D721Med (cell line): ENCODE data around the gene KCNJ1.

Experiments
- DNase-seq: peaks from one replicate; pipeline ENCODE4 v3.0.0; 2011; ENCODE audit warnings: low spot score; ENCODE audit not compliant: insufficient read length
- FAIRE-seq: peaks from 2 replicates; lab custom pipeline; 2011; peaks lifted over from hg19 to GRCh38; lab: Jason Lieb, UNC
- TF ChIP-seq, protein P1 (sequence below): IDR thresholded peaks from 2 replicates; pipeline ENCODE4 v1.5.1; 2012; ENCODE audit warnings: mild to moderate bottlenecking, control low read depth; ENCODE audit not compliant: insufficient read depth; ENCODE audit errors: missing control alignments

KCNJ1 gene

DNA sequence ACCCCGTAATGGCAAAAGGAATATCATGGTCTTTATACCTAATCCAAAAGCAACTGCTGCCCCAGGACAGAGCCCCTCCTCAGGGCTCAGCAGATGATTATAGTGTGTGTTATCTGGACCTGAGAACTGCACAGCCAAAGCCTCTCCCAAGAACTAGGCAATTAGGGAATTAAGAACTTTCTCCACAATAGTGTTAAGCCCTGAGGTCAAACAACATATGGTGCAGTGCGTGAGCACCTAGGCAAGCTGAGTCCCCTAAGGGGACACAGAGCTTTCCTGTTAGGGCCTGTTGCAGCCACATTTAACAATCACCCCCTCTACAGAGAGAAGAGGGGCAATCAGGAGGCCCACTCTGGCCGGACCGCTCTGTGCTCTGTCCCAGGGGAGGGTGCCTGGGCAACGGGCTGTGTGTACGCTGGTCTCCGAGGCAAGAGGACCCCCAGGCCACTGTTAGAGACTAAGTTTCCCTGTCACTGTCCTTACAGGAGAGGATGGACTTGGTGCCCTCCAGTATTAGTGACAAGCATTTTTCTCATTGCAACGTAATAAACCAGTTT lies 22.6 kb upstream of the KCNJ1 start:
- TF ChIP-seq, protein P1, sequence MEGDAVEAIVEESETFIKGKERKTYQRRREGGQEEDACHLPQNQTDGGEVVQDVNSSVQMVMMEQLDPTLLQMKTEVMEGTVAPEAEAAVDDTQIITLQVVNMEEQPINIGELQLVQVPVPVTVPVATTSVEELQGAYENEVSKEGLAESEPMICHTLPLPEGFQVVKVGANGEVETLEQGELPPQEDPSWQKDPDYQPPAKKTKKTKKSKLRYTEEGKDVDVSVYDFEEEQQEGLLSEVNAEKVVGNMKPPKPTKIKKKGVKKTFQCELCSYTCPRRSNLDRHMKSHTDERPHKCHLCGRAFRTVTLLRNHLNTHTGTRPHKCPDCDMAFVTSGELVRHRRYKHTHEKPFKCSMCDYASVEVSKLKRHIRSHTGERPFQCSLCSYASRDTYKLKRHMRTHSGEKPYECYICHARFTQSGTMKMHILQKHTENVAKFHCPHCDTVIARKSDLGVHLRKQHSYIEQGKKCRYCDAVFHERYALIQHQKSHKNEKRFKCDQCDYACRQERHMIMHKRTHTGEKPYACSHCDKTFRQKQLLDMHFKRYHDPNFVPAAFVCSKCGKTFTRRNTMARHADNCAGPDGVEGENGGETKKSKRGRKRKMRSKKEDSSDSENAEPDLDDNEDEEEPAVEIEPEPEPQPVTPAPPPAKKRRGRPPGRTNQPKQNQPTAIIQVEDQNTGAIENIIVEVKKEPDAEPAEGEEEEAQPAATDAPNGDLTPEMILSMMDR = no peak
- DNase-seq (no peak), FAIRE-seq (peak; percentile 61)

GRCh38 chr11:128888034-128888985 lies 21.2 kb upstream of the KCNJ1 start:
- no peak for DNase-seq
- TF ChIP-seq, protein P1 = no peak
- peak; percentile 48 for FAIRE-seq

DNA sequence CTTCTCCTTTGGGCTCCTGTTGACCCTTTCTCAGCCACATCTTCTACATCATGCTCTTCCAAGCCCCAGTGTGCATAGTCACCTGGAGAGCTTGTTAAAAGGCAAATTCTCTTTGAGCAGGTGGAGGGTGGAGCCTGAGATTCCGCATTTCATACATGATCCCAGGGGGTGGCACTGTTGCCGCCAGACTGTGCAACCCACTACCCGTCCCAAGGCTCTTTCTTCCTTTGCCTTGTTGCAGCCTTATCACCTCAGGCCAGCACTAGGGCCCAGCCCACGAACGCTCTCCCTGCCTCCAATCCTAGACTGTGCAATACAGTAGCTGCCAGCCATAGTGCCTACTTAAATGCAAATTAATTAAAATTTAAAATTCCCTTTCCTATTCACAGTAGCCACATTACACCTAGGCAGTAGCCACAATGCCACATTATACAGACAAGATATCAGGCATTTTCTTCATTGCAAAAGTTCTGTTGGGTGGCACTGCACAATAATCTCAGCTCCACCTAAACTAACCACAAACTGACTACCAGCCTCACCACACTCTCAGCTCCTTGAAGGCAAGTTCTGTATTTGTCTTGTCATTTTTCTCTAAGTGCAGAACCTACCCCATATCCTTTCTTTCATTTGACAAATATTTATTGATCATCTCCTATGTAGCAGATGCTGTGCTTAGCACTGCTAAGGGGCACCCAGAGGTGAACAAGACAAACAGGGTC lies 19.5 kb upstream of the KCNJ1 start:
- FAIRE-seq (no peak), DNase-seq (no peak)
- TF ChIP-seq, protein P1 = peak; percentile 46

- TF ChIP-seq, protein P1 = peak; percentile 85
- no peak for FAIRE-seq
- no peak for DNase-seq
These were observed 17.7 kb upstream of the KCNJ1 start for GRCh38 chr11:128884703-128885338.

DNA sequence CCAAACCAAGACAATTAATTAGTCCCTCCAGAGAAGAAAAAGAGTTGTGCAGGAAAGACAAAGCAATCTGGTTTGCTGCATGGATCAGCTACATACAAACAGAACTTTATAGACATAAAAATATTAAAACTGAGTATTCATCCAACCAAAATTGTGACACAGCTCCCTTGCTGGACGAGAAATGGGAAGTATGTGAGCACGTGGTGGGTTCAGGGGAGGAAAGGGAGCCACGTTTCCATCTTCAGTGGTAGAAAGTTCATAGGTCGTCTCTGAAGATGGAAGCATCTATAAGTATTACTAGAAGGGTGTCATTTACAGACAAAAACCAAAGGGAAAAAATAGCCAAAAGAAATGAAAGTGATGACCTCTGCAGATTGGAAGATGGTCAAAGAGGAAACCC lies 17.0 kb upstream of the KCNJ1 start:
- TF ChIP-seq, protein P1 = no peak
- FAIRE-seq = no peak
- DNase-seq = no peak

DNA sequence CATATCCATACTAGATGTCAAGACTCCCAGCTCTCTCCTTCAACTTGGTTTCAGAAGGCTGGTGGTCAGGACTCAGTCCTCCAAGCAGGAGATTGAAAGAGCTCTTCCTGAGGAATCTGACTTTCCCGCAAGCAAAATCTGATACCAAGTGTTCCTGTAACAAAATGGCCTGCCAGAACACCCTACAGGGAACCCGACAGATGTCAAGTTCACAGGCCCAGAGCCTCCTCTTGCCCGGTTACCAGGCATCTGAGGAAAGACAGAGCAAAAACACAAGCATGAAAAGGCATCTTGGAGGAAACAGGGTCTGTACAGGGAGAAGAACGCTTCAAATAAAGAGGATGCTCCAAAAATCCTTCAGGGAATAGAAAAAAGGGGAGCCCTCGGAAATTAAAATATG lies 15.4 kb upstream of the KCNJ1 start:
- FAIRE-seq (no peak), DNase-seq (no peak)
- TF ChIP-seq, protein P1 = no peak
